ENCODE data around the gene PICK1. TPM values are rescaled to one million over a fixed set of nuclear protein-coding genes. Genes with fewer than 3 reads are reported as not detected.

Gene PICK1
- total RNA-seq, 1 experiment from 2014 or later, result 26.6 TPM

DNA sequence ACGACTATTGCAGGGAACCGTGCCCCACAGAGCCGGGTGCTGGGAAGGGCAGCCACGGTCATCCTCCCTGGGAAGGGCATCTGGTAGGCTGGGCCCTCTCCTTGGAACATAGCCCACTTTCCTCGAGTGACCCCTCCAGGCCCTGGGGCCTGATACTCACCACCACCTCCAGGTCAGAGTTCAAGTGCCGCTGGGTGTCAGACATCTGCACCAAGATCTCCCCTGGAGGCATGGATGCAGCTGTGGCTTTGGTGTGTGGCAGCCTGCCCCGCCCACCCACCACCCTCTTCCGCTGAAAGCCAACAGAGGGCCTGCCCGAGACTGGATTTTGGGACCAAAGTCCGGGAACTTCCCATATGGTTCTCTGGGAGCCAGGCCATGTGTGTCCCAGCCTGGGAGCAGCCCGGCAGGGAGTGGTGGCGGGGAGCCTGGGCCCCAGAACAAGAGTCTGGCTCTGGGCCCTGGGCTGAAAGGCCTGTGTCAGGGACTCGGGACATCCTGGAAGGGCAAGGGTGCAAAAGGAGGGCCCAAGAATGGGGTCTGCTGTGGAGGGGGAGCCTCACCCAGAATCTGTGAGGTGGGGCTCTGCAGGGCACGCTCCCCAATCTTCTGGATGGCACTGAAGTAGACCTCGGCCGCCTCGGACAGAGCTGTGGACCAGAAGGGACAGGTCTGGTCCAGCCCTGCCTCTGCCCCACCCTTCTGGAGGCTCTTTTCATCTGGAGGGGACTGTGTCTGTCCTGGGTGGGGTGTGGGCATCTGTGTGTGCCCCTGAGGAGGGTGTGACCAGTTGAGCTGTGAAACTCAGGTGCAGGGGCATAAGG, 50.7 kb downstream of the PICK1 start:
- Histone ChIP-seq H3K9me3 (ENCODE audit: low read depth, low read length, poor library complexity, severe bottlenecking) (no peaks in the 10 kb centered on the region), H3K4me1 (ENCODE audit: insufficient read depth, low read length, poor library complexity, severe bottlenecking) (no peaks in the 10 kb centered on the region), H3K27me3 (replicated peaks; ENCODE audit: insufficient read depth, low read depth, low read length, poor library complexity) (no peaks in the 10 kb centered on the region), H3K27ac (ENCODE audit: low read depth, low read length, poor library complexity, severe bottlenecking) (no peak overlapping the region), H3K36me3 (ENCODE audit: insufficient read depth, low read length, poor library complexity, severe bottlenecking) (no peaks in the 10 kb centered on the region), H3K4me3 (ENCODE audit: low read depth, low read length, poor library complexity, severe bottlenecking) (no peak overlapping the region)
- ChIA-PET CTCF (no interaction called here), POLR2A (ENCODE audit: low non-redundant PET) (no interaction called here)
- DNase-seq (ENCODE audit: low spot score), result no peak
- intact Hi-C loops (cut with micrococcal nuclease; ENCODE audit: unreplicated experiment), result no loop called here
- no TSS peak for BruUV-seq (replicated peaks)
- TF ChIP-seq, protein P1, sequence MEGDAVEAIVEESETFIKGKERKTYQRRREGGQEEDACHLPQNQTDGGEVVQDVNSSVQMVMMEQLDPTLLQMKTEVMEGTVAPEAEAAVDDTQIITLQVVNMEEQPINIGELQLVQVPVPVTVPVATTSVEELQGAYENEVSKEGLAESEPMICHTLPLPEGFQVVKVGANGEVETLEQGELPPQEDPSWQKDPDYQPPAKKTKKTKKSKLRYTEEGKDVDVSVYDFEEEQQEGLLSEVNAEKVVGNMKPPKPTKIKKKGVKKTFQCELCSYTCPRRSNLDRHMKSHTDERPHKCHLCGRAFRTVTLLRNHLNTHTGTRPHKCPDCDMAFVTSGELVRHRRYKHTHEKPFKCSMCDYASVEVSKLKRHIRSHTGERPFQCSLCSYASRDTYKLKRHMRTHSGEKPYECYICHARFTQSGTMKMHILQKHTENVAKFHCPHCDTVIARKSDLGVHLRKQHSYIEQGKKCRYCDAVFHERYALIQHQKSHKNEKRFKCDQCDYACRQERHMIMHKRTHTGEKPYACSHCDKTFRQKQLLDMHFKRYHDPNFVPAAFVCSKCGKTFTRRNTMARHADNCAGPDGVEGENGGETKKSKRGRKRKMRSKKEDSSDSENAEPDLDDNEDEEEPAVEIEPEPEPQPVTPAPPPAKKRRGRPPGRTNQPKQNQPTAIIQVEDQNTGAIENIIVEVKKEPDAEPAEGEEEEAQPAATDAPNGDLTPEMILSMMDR (conservative IDR thresholded peaks at IDR 0.05; ENCODE audit: low read depth, low read length), result no peak
- no peak for TF ChIP-seq EZH2 (IDR thresholded peaks at IDR 0.05; ENCODE audit: borderline replicate concordance, low read depth, low read length, poor library complexity, severe bottlenecking)

DNA sequence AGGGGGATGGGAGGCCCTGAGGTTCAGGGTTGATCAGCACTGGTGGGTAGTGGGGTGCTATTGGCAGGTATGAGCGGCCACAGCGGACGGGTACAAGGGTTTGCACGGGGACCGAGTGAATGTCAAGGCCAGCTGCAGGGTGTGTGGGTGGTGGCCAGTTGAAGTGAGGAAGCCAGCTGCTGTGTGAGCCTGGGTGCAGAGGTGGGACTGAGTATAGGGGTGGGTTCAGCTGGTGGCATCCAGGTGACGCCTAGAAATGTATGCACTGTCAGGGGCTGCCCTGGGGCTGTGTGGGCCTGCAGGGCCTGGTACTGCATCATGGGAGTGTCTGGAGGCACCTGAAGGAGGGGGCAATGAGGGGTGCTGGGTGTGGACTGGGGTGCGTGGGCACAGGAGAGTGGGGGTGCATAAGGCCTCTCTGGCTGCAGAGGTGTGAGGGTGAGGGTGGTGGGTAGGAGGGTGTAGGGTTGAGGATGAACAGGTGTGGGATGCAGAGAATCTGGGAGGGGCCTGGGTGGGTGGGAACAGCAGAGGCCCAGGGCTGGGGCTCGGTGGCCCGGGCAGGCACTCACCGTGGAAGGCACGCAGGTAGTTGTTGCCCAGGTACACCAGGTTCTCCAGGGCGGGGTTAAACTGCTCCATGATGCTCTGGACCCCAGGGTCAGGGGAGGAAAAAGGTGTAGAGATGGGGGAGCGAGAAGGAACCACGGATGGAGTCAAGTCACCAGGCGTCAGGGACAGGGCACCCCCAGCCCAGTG, 51.5 kb downstream of the PICK1 start:
- intact Hi-C loops (cut with micrococcal nuclease; ENCODE audit: unreplicated experiment), result no loop called here
- TF ChIP-seq EZH2 (IDR thresholded peaks at IDR 0.05; ENCODE audit: borderline replicate concordance, low read depth, low read length, poor library complexity, severe bottlenecking), result no peak
- TF ChIP-seq, protein P1 (conservative IDR thresholded peaks at IDR 0.05; ENCODE audit: low read depth, low read length), result no peak
- Histone ChIP-seq H3K9me3 (ENCODE audit: low read depth, low read length, poor library complexity, severe bottlenecking) (no peaks in the 10 kb centered on the region), H3K27ac (ENCODE audit: low read depth, low read length, poor library complexity, severe bottlenecking) (no peak overlapping the region), H3K27me3 (replicated peaks; ENCODE audit: insufficient read depth, low read depth, low read length, poor library complexity) (no peaks in the 10 kb centered on the region), H3K4me1 (ENCODE audit: insufficient read depth, low read length, poor library complexity, severe bottlenecking) (no peaks in the 10 kb centered on the region), H3K36me3 (ENCODE audit: insufficient read depth, low read length, poor library complexity, severe bottlenecking) (no peaks in the 10 kb centered on the region), H3K4me3 (ENCODE audit: low read depth, low read length, poor library complexity, severe bottlenecking) (no peak overlapping the region)
- DNase-seq (ENCODE audit: low spot score), result no peak
- no TSS peak for BruUV-seq (replicated peaks)
- CTCF ChIA-PET, result no interaction called here
- POLR2A ChIA-PET (ENCODE audit: low non-redundant PET), result no interaction called here

DNA sequence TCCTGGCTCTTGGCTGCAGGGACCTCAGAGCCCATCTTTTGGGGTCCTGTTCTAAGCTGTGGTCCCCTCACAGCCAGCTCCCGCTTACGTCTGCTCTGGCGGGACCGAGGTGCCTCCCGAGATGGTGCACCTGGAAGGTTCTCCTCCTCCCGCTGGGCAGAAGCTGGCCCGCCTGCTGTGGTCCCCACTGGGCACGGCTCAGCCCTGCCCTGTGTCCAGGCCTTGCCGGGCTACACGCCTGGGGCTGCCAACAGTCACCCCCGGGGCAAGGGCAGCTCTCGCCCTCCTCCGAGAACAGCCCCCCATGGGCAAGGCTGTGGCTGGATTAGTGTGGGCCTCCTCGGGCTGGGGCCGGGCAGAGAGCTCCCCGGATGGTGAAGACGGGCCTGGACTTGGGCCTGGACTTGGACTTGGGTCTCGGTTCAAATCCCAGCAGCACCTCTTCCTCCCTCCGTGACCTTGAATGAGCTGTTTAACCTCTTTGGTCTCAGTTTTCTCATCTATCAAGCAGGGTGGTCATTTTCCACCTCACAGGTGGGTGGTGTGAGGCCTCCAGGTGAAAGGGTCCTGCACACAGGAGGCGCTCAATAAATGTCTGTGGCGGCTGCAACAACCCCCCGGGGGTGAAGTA, 52.3 kb downstream of the PICK1 start:
- Histone ChIP-seq H3K27ac (ENCODE audit: low read depth, low read length, poor library complexity, severe bottlenecking) (no peak overlapping the region), H3K9me3 (ENCODE audit: low read depth, low read length, poor library complexity, severe bottlenecking) (no peaks in the 10 kb centered on the region), H3K36me3 (ENCODE audit: insufficient read depth, low read length, poor library complexity, severe bottlenecking) (no peaks in the 10 kb centered on the region), H3K4me1 (ENCODE audit: insufficient read depth, low read length, poor library complexity, severe bottlenecking) (no peaks in the 10 kb centered on the region), H3K27me3 (replicated peaks; ENCODE audit: insufficient read depth, low read depth, low read length, poor library complexity) (no peaks in the 10 kb centered on the region), H3K4me3 (ENCODE audit: low read depth, low read length, poor library complexity, severe bottlenecking) (no peak overlapping the region)
- no TSS peak for BruUV-seq (replicated peaks)
- TF ChIP-seq, protein P1 (conservative IDR thresholded peaks at IDR 0.05; ENCODE audit: low read depth, low read length), result no peak
- TF ChIP-seq EZH2 (IDR thresholded peaks at IDR 0.05; ENCODE audit: borderline replicate concordance, low read depth, low read length, poor library complexity, severe bottlenecking), result no peak
- ChIA-PET CTCF (no interaction called here), POLR2A (ENCODE audit: low non-redundant PET) (no interaction called here)
- no peak for DNase-seq (ENCODE audit: low spot score)
- intact Hi-C loops (cut with micrococcal nuclease; ENCODE audit: unreplicated experiment), result no loop called here

All from A673 (cell line).